HepG2 (cell line): ENCODE measurements around the gene KRT33A. TPM values are rescaled to one million over a fixed set of nuclear protein-coding genes. Genes with fewer than 3 reads are reported as not detected.

Experiments used
- ATAC-seq: fragments of 200-7000 bp; cut with Tn5 transposase; 3 replicates; pipeline ENCODE4 v1.9.1; 2020; ENCODE audit warnings: mild to moderate bottlenecking, moderate library complexity
- BruUV-seq: library from RNA; stranded (reverse); fragments of 400-500 nt; replicated peaks from 2 replicates; lab custom pipeline; 2021; lab: Mats Ljungman, UMichigan
- CTCF ChIA-PET: fragments of 300-600 bp; formaldehyde crosslinking; extraction: SDS; loops from one replicate; lab custom pipeline; 2021; ENCODE audit warnings: low total read pairs, inconsistent platforms, low intra/inter-chr PET ratio; lab: Yijun Ruan, JAX
- POLR2A ChIA-PET: fragments of 350-600 bp; sonication (Branson Sonifier 250); formaldehyde crosslinking; loops from one replicate; lab custom pipeline; 2020; ENCODE audit warnings: antibody characterized with exemption, inconsistent platforms; lab: Yijun Ruan, JAX
- DNase-seq: peaks from one replicate; pipeline ENCODE4 v3.0.0-alpha.2; 2015; ENCODE audit warnings: low spot score
- FAIRE-seq: peaks from 3 replicates; lab custom pipeline; 2011; peaks lifted over from hg19 to GRCh38; lab: Jason Lieb, UNC
- H2AFZ ChIP-seq: one replicate; pipeline ENCODE4 v1.6.1; 2011; ENCODE audit warnings: low read length, inconsistent platforms
- H3K27ac ChIP-seq: fragments of 300-600 bp; 3 replicates; pipeline ENCODE4 v1.8.0; 2011; ENCODE audit warnings: mixed run types, mild to moderate bottlenecking, mixed read lengths, low read length, inconsistent platforms; ENCODE audit not compliant: insufficient read depth; ENCODE audit errors: extremely low read length
- H3K27me3 ChIP-seq, 2 experiments: fragments of 200-600 bp in 1 of 2; 2 replicates in 1 of 2; 3 replicates in 1 of 2; pipeline versions ENCODE4 v1.6.0 to v1.8.0; 2011; ENCODE audit warnings: low read length in 2 of 2, mild to moderate bottlenecking in 2 of 2, moderate library complexity in 2 of 2, inconsistent platforms in 1 of 2; ENCODE audit not compliant: insufficient read depth in 2 of 2, control insufficient read depth in 1 of 2
- H3K36me3 ChIP-seq, 2 experiments: fragments of 200-600 bp in 1 of 2; replicated peaks in 1 of 2; 2 replicates in 1 of 2; 3 replicates in 1 of 2; pipeline versions ENCODE4 v1.5.1 to v1.8.0; 2011; ENCODE audit warnings: low read length in 2 of 2, inconsistent platforms in 1 of 2; ENCODE audit not compliant: insufficient read depth in 2 of 2, control insufficient read depth in 1 of 2
- H3K4me1 ChIP-seq: 2 replicates; pipeline ENCODE4 v1.5.1; 2012; ENCODE audit warnings: low read length, inconsistent platforms; ENCODE audit not compliant: insufficient read depth
- H3K4me2 ChIP-seq: 2 replicates; pipeline ENCODE4 v1.6.0; 2011; ENCODE audit warnings: low read depth, low read length, inconsistent platforms
- H3K4me3 ChIP-seq, 3 experiments: fragments of 200-600 bp in 1 of 3; sonication (generic), shearing (Covaris generic) in 1 of 3; replicated peaks in 1 of 3; 2 replicates each; pipeline ENCODE4 v1.5.1; 2011 to 2016; ENCODE audit warnings: low read length in 3 of 3, inconsistent platforms in 2 of 3, low read depth in 2 of 3, mild to moderate bottlenecking in 2 of 3, control low read depth in 1 of 3, mixed read lengths in 1 of 3; ENCODE audit not compliant: insufficient read depth in 1 of 3
- H3K79me2 ChIP-seq: one replicate; pipeline ENCODE4 v1.6.1; 2011; ENCODE audit warnings: low read length, inconsistent platforms; ENCODE audit not compliant: insufficient read depth
- H3K9ac ChIP-seq: 2 replicates; pipeline ENCODE4 v1.6.0; 2011; ENCODE audit warnings: mild to moderate bottlenecking, low read depth, low read length, inconsistent platforms; ENCODE audit not compliant: insufficient read depth
- H3K9me3 ChIP-seq: 2 replicates; pipeline ENCODE4 v1.5.1; 2012; ENCODE audit warnings: mild to moderate bottlenecking, low read length
- H4K20me1 ChIP-seq: 2 replicates; pipeline ENCODE4 v1.6.0; 2011; ENCODE audit warnings: inconsistent platforms, mild to moderate bottlenecking, low read length, moderate library complexity; ENCODE audit not compliant: insufficient read depth
- GATAD1 ChIP-seq: IDR thresholded peaks from 2 replicates; pipeline ENCODE4 v1.6.1; 2016; ENCODE audit warnings: missing genetic modification reagents, missing compliant biosample characterization
- MAZ ChIP-seq, 2 experiments: sonication (generic) in 1 of 2; formaldehyde crosslinking in 1 of 2; IDR thresholded peaks; 2 replicates each; pipeline versions ENCODE4 v1.5.0 to v1.6.1; 2012 to 2020; ENCODE audit warnings: low read depth in 2 of 2, mild to moderate bottlenecking in 2 of 2, borderline replicate concordance in 1 of 2, improper control_type of control experiment in 1 of 2, low read length in 1 of 2, missing genetic modification reagents in 1 of 2, moderate library complexity in 1 of 2
- RCOR2 ChIP-seq: IDR thresholded peaks from 2 replicates; pipeline ENCODE4 v1.6.1; 2016; ENCODE audit warnings: missing biosample characterization, missing genetic modification reagents
- SRSF4 ChIP-seq: fragments of 200-400 bp; formaldehyde crosslinking; IDR thresholded peaks from one replicate; pipeline ENCODE4 v1.6.1; 2018; ENCODE audit warnings: mild to moderate bottlenecking, low read depth, low read length, moderate library complexity; ENCODE audit not compliant: poor library complexity, severe bottlenecking
- ZC3H4 ChIP-seq: sonication (generic); formaldehyde crosslinking; IDR thresholded peaks from 2 replicates; pipeline ENCODE4 v1.4.0; 2020; ENCODE audit warnings: missing genetic modification reagents, borderline replicate concordance
- ZFAT ChIP-seq: sonication (generic); formaldehyde crosslinking; conservative IDR thresholded peaks from 2 replicates; pipeline ENCODE4 v1.8.1; 2023; ENCODE audit warnings: missing genetic modification reagents, inconsistent platforms
- ZNF124 ChIP-seq: sonication (generic); formaldehyde crosslinking; IDR thresholded peaks from 2 replicates; pipeline ENCODE4 v1.4.0; 2020; ENCODE audit warnings: missing genetic modification reagents
- ZNF354B ChIP-seq: sonication (generic); formaldehyde crosslinking; IDR thresholded peaks from 2 replicates; pipeline ENCODE4 v1.8.0; 2022; ENCODE audit warnings: mild to moderate bottlenecking, missing genetic modification reagents
- WGBS: methylation state at CpG from one replicate; pipeline ENCODE4 v1.1.6; 2017; ENCODE audit warnings: low lambda C conversion rate; 5-methylcytosine and 5-hydroxymethylcytosine counted together
- in situ Hi-C: cut with HindIII; loops from 2 replicates; pipeline ENCODE4 v1.10.0; 2017; ENCODE audit warnings: low pct_unique_long_range_greater_than_20kb; ENCODE audit not compliant: extremely low pct_ligation_motif_present
- intact Hi-C: fragments of 100-400 bp; cut with micrococcal nuclease; formaldehyde crosslinking; loops from one replicate; pipeline ENCODE4 v1.10.0; 2022; ENCODE audit not compliant: unreplicated experiment
- polyA plus RNA-seq, 8 experiments: library from polyadenylated mRNA; depleted of rRNA in 3 of 8; stranded (reverse) in 7 of 8; unstranded in 1 of 8; fragments of >200 nt; fragmentation: Illumina TruSeq in 4 of 8; extraction: Trizol in 4 of 8; gene quantifications; 2 replicates each; pipeline versions ENCODE4 v1.2.1 to v1.2.3, GENCODE V29; 2011 to 2016; ENCODE audit warnings: low read depth in 4 of 8, missing spikeins in 1 of 8, mixed read lengths in 1 of 8; ENCODE audit not compliant: insufficient read depth in 1 of 8
- total RNA-seq, 5 experiments: library from RNA; depleted of rRNA; stranded (reverse); fragments of >200 nt; fragmentation: Illumina TruSeq; extraction: Trizol; gene quantifications; 2 replicates each; pipeline ENCODE4 v1.2.3, GENCODE V29; 2016; ENCODE audit warnings: low read depth in 1 of 5
- TF ChIP-seq, protein P1 (sequence below), 2 experiments: sonication (generic) in 1 of 2; formaldehyde crosslinking in 1 of 2; IDR thresholded peaks; 2 replicates each; pipeline versions ENCODE4 v1.4.0 to v1.6.1; 2018 to 2020; ENCODE audit warnings: missing genetic modification reagents in 2 of 2, borderline replicate concordance in 1 of 2, low read depth in 1 of 2, mild to moderate bottlenecking in 1 of 2, missing biosample characterization in 1 of 2
- TF ChIP-seq, protein P2 (sequence below): conservative IDR thresholded peaks from 2 replicates; pipeline ENCODE4 v1.6.1; 2018; ENCODE audit warnings: missing genetic modification reagents

The KRT33A gene
- total and polyA plus RNA-seq, 2 of the 13 experiments (the other 11 are each of a cell fraction or from before 2014, with no cell fraction given) = not detected

- TF ChIP-seq ZC3H4 = no peak
Measured at GRCh38 chr17:41308251-41308917, 42.2 kb downstream of the KRT33A start (continued).

DNA sequence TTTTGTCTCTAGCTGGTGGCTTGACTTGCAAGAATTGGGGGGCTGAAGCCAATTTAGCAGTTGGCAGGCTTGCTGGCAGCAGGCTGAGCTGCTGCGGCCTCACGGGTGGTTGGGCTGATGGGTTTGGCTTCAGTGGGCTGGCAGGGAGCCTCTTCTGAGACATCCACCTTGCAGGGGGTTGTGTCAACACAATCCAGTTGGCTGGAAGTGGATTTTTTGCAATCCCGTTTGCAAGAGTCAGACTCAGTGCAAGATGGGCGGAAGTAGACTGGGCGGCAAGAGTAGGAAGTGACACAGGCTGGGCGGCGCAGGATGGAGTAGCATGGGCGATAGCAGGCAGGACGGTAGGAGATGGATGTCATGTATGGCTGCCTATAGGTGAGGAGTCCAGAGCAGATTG is 43.0 kb downstream of the KRT33A start:
- 60% methylated on average over 9 of the region's 9 CpGs for whole genome bisulfite sequencing
- POLR2A ChIA-PET = no interaction called here

More for the DNA sequence above, 43.0 kb downstream of the KRT33A start:
- no peak overlapping the region for H3K4me3 ChIP-seq
- no peak overlapping the region for H2AFZ ChIP-seq
- H3K9ac ChIP-seq = no peak overlapping the region
- H3K27ac ChIP-seq = no peak overlapping the region
- no peaks in the 10 kb centered on the region for H3K36me3 ChIP-seq
- peaks cover 3 to 33% of the 10 kb centered on the region in 2 experiments; a peak in 3 of 5 replicates for H3K27me3 ChIP-seq
- ATAC-seq (no peak), FAIRE-seq (no peak), DNase-seq (no peak)
- no peaks in the 10 kb centered on the region for H3K9me3 ChIP-seq
- in situ Hi-C loops (no loop called here), intact Hi-C loops (no loop called here)
- H4K20me1 ChIP-seq = no peaks in the 10 kb centered on the region
- BruUV-seq = no TSS peak
- H3K4me1 ChIP-seq = no peaks in the 10 kb centered on the region
- TF ChIP-seq, protein P1, sequence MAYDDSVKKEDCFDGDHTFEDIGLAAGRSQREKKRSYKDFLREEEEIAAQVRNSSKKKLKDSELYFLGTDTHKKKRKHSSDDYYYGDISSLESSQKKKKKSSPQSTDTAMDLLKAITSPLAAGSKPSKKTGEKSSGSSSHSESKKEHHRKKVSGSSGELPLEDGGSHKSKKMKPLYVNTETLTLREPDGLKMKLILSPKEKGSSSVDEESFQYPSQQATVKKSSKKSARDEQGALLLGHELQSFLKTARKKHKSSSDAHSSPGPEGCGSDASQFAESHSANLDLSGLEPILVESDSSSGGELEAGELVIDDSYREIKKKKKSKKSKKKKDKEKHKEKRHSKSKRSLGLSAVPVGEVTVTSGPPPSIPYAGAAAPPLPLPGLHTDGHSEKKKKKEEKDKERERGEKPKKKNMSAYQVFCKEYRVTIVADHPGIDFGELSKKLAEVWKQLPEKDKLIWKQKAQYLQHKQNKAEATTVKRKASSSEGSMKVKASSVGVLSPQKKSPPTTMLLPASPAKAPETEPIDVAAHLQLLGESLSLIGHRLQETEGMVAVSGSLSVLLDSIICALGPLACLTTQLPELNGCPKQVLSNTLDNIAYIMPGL (CRISPR knock-in tag; IDR thresholded peaks at IDR 0.05; ENCODE audit: borderline replicate concordance in 1 of 2, low read depth in 1 of 2) = no peak
- TF ChIP-seq RCOR2 (CRISPR knock-in tag) = no peak
- no peak for TF ChIP-seq ZNF354B (CRISPR knock-in tag)
- TF ChIP-seq ZNF124 (CRISPR knock-in tag) = no peak
- no peak for TF ChIP-seq GATAD1 (CRISPR knock-in tag)
- no peak for TF ChIP-seq SRSF4
- no peak for TF ChIP-seq ZFAT (CRISPR knock-in tag)
- no peak for TF ChIP-seq MAZ (IDR thresholded peaks at IDR 0.05; ENCODE audit: borderline replicate concordance, low read depth, low read length)
- TF ChIP-seq MAZ (CRISPR knock-in tag; IDR thresholded peaks at IDR 0.05; ENCODE audit: low read depth) = no peak
- TF ChIP-seq, protein P2, sequence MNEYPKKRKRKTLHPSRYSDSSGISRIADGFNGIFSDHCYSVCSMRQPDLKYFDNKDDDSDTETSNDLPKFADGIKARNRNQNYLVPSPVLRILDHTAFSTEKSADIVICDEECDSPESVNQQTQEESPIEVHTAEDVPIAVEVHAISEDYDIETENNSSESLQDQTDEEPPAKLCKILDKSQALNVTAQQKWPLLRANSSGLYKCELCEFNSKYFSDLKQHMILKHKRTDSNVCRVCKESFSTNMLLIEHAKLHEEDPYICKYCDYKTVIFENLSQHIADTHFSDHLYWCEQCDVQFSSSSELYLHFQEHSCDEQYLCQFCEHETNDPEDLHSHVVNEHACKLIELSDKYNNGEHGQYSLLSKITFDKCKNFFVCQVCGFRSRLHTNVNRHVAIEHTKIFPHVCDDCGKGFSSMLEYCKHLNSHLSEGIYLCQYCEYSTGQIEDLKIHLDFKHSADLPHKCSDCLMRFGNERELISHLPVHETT (CRISPR knock-in tag) = no peak
- CTCF ChIA-PET = no interaction called here
- H3K4me2 ChIP-seq = no peak overlapping the region
- no peaks in the 10 kb centered on the region for H3K79me2 ChIP-seq
